Caco-2 (cell line): ENCODE results near the gene SUN1. TPM values are rescaled to one million over a fixed set of nuclear protein-coding genes. Genes with fewer than 3 reads are reported as not detected.

Experiments used
- BruUV-seq: library from RNA; stranded (reverse); fragments of 400-500 nt; replicated peaks from 2 replicates; lab custom pipeline; 2021; lab: Mats Ljungman, UMichigan
- CTCF ChIA-PET: fragments of 300-600 bp; sonication (Branson Sonifier 250); formaldehyde crosslinking; loops from one replicate; lab custom pipeline; 2022; ENCODE audit warnings: antibody characterized with exemption; lab: Charles Lee
- POLR2A ChIA-PET: fragments of 300-600 bp; sonication (Branson Sonifier 250); formaldehyde crosslinking; loops from one replicate; lab custom pipeline; 2022; ENCODE audit warnings: antibody characterized with exemption; lab: Charles Lee
- DNase-seq, 2 experiments: peaks; one replicate each; pipeline versions ENCODE4 v3.0.0 to v3.0.0-alpha.2; 2020 to 2022
- H3K27me3 ChIP-seq: replicated peaks from 2 replicates; pipeline ENCODE4 v1.6.0; 2011; ENCODE audit warnings: low read length; ENCODE audit not compliant: control insufficient read depth, insufficient read depth
- H3K36me3 ChIP-seq: 2 replicates; pipeline ENCODE4 v1.5.1; 2011; ENCODE audit warnings: low read length; ENCODE audit not compliant: control insufficient read depth, insufficient read depth
- H3K4me1 ChIP-seq: fragments of 250-450 bp; sonication (Bioruptor Pico); 2 replicates; pipeline ENCODE4 v1.5.1; 2020; ENCODE audit warnings: mild to moderate bottlenecking
- H3K4me3 ChIP-seq: 2 replicates; pipeline ENCODE4 v1.5.1; 2011; ENCODE audit warnings: low read depth, mild to moderate bottlenecking, control low read depth, low read length
- H3K9me3 ChIP-seq: fragments of 250-450 bp; sonication (Bioruptor Pico); 2 replicates; pipeline ENCODE4 v1.5.1; 2020; ENCODE audit warnings: mild to moderate bottlenecking, moderate library complexity
- H3K27ac Mint-ChIP-seq: one replicate; pipeline ENCODE4 v1.8.0; 2022; ENCODE audit warnings: mixed read lengths; ENCODE audit not compliant: unreplicated experiment
- H3K27me3 Mint-ChIP-seq: one replicate; pipeline ENCODE4 v1.8.0; 2022; ENCODE audit warnings: mixed read lengths; ENCODE audit not compliant: insufficient read depth, unreplicated experiment
- H3K36me3 Mint-ChIP-seq: one replicate; pipeline ENCODE4 v1.8.0; 2022; ENCODE audit warnings: mild to moderate bottlenecking, mixed read lengths; ENCODE audit not compliant: insufficient read depth, unreplicated experiment
- H3K4me1 Mint-ChIP-seq: one replicate; pipeline ENCODE4 v1.8.0; 2022; ENCODE audit warnings: low read depth, mixed read lengths; ENCODE audit not compliant: unreplicated experiment
- H3K4me3 Mint-ChIP-seq: one replicate; pipeline ENCODE4 v1.8.0; 2022; ENCODE audit warnings: mild to moderate bottlenecking, moderate library complexity, mixed read lengths; ENCODE audit not compliant: unreplicated experiment
- H3K9me3 Mint-ChIP-seq: one replicate; pipeline ENCODE4 v1.8.0; 2022; ENCODE audit warnings: mixed read lengths; ENCODE audit not compliant: unreplicated experiment
- intact Hi-C: fragments of 100-400 bp; cut with micrococcal nuclease; formaldehyde crosslinking; loops from one replicate; pipeline ENCODE4 v1.10.0; 2022; ENCODE audit not compliant: unreplicated experiment
- total RNA-seq: library from RNA; stranded (reverse); gene quantifications from 2 replicates; pipeline ENCODE4 v1.2.3, GENCODE V29; 2022
- TF ChIP-seq, protein P1 (sequence below), 2 experiments: fragments of 200-600 bp in 1 of 2; IDR thresholded peaks; 1 replicate in 1 of 2; 2 replicates in 1 of 2; pipeline versions ENCODE4 v1.5.1 to v1.8.0; 2011 to 2022; ENCODE audit warnings: antibody characterized with exemption in 1 of 2, control low read depth in 1 of 2, inconsistent platforms in 1 of 2, low read depth in 1 of 2, low read length in 1 of 2, mild to moderate bottlenecking in 1 of 2, moderate library complexity in 1 of 2; ENCODE audit not compliant: insufficient read depth in 1 of 2, severe bottlenecking in 1 of 2, unreplicated experiment in 1 of 2

Gene SUN1
- total RNA-seq, 1 experiment from 2014 or later, result 146 TPM

DNA sequence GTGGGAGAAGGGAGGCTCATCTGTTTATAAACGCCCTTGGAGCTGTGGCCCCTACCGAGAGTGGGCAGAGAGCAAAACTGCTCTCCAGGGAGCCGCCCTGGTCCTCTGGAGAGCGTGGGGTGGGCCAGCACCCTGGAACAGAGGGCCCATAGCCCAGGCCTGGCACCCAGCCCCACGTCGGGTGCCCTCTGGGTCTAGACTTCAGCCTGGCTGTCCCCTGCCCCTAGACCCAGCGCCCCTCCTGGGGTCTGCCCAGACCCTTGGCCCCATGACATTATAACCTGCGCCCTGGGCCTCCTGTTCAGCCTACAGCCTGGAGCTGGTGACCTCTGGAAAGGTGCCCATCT is 68.7 kb downstream of the SUN1 start:
- no peaks in the 10 kb centered on the region for H3K4me1 ChIP-seq
- no peak for DNase-seq
- intact Hi-C loops, result no loop called here
- no peak overlapping the region for H3K4me3 Mint-ChIP-seq
- peaks cover 62% of the 10 kb centered on the region for H3K36me3 Mint-ChIP-seq
- TF ChIP-seq, protein P1, sequence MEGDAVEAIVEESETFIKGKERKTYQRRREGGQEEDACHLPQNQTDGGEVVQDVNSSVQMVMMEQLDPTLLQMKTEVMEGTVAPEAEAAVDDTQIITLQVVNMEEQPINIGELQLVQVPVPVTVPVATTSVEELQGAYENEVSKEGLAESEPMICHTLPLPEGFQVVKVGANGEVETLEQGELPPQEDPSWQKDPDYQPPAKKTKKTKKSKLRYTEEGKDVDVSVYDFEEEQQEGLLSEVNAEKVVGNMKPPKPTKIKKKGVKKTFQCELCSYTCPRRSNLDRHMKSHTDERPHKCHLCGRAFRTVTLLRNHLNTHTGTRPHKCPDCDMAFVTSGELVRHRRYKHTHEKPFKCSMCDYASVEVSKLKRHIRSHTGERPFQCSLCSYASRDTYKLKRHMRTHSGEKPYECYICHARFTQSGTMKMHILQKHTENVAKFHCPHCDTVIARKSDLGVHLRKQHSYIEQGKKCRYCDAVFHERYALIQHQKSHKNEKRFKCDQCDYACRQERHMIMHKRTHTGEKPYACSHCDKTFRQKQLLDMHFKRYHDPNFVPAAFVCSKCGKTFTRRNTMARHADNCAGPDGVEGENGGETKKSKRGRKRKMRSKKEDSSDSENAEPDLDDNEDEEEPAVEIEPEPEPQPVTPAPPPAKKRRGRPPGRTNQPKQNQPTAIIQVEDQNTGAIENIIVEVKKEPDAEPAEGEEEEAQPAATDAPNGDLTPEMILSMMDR (IDR thresholded peaks at IDR 0.05; ENCODE audit: insufficient read depth in 1 of 2, low read depth in 1 of 2, low read length in 1 of 2, severe bottlenecking in 1 of 2, unreplicated experiment in 1 of 2), result no peak
- H3K36me3 ChIP-seq, result no peaks in the 10 kb centered on the region; the same call in 1 of the 2 replicates
- no TSS peak for BruUV-seq
- H3K27ac Mint-ChIP-seq, result no peak overlapping the region
- H3K27me3 Mint-ChIP-seq, result no peaks in the 10 kb centered on the region
- no peaks in the 10 kb centered on the region for H3K27me3 ChIP-seq
- CTCF ChIA-PET, result no interaction called here
- POLR2A ChIA-PET, result no interaction called here
- no peaks in the 10 kb centered on the region for H3K9me3 ChIP-seq
- no peaks in the 10 kb centered on the region for H3K4me1 Mint-ChIP-seq
- no peaks in the 10 kb centered on the region for H3K9me3 Mint-ChIP-seq
- H3K4me3 ChIP-seq, result no peak overlapping the region

DNA sequence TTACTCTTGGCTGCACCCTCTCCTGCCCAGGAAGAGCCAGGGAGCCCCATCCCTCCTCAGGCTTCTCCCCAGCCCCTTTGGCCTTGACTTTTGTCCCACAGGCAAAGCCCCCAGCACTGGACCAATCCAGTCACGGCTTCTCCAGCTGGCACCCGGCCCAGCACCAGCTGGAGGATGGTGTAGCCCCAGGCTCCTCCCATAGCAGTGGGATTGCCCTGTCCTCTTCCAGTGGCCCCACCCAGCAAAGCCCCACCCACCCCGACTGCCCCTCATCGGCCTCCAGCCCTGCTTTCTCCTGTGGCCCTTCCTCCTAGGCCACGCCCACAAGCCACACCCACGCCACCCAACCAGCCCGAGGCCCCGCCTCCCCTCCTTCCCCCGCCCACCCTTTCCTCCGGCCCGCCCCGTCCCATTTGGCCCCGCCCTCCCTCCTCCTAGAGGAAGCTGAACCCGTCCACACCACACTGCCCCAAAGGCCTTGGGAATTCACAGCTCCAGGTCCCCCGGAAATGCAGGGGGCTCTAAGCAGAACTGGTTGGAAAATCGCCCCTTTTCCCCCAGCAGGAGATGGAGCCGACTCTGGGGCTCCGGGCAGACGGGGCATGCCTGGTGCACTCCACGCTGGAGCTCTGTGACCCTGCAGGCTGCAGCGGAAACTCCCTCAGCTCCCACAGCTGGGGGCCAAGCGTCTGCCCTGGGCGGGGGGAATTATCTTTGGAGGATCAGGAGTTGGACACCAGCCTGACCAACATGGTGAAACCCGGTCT is 69.3 kb downstream of the SUN1 start:
- CTCF ChIA-PET, result interaction anchor here (0.5 to 0.6 kb wide), 2 partner anchors 28 to 628 kb away, joined by 3 to 4 read pairs; no protein-coding TSS in a partner anchor
- Histone ChIP-seq H3K27me3 (no peaks in the 10 kb centered on the region), H3K4me3 (no peak overlapping the region), H3K9me3 (no peaks in the 10 kb centered on the region), H3K4me1 (no peaks in the 10 kb centered on the region), H3K36me3 (no peaks in the 10 kb centered on the region; the same call in 1 of the 2 replicates)
- Mint-ChIP-seq H3K9me3 (no peaks in the 10 kb centered on the region), H3K27ac (no peak overlapping the region), H3K27me3 (no peaks in the 10 kb centered on the region), H3K4me3 (no peak overlapping the region), H3K36me3 (peaks cover 57% of the 10 kb centered on the region), H3K4me1 (no peaks in the 10 kb centered on the region)
- peak; percentile 73 to 85 for DNase-seq
- POLR2A ChIA-PET, result interaction anchor here (0.6 kb wide), 1 partner anchor 56 kb away, joined by 4 read pairs; no protein-coding TSS in a partner anchor
- TF ChIP-seq, protein P1 (IDR thresholded peaks at IDR 0.05; ENCODE audit: insufficient read depth in 1 of 2, low read depth in 1 of 2, low read length in 1 of 2, severe bottlenecking in 1 of 2, unreplicated experiment in 1 of 2), result no peak
- intact Hi-C loops, result no loop called here
- BruUV-seq, result no TSS peak

DNA sequence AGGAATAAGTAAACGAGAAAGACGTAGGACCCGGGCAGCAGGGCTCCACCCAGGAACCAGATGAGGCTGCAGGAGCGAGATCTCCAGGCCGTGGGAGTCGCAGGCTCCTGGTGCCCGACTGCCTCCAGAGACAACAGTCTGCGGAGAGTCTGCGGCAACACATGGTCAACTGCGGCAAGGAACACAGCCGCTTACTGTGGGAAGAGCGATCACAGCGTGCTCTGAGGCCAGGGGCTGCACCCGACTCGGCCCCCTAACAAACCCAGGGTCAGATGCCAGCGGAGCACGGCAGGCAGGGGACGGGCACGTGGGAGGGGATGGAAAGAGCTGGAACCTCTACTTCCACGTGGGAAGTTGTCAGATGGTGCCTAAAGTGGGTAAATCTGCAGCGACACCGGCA is 70.7 kb downstream of the SUN1 start:
- TF ChIP-seq, protein P1 (IDR thresholded peaks at IDR 0.05; ENCODE audit: insufficient read depth in 1 of 2, low read depth in 1 of 2, low read length in 1 of 2, severe bottlenecking in 1 of 2, unreplicated experiment in 1 of 2), result no peak
- H3K9me3 ChIP-seq, result no peaks in the 10 kb centered on the region
- BruUV-seq, result no TSS peak
- no peak overlapping the region for H3K4me3 ChIP-seq
- ChIA-PET CTCF (no interaction called here), POLR2A (no interaction called here)
- Mint-ChIP-seq H3K9me3 (no peaks in the 10 kb centered on the region), H3K27me3 (no peaks in the 10 kb centered on the region), H3K4me1 (no peaks in the 10 kb centered on the region), H3K27ac (no peak overlapping the region), H3K4me3 (no peak overlapping the region), H3K36me3 (peaks cover 43% of the 10 kb centered on the region)
- H3K27me3 ChIP-seq, result no peaks in the 10 kb centered on the region
- H3K36me3 ChIP-seq, result no peaks in the 10 kb centered on the region; the same call in 1 of the 2 replicates
- intact Hi-C loops, result no loop called here
- no peak for DNase-seq
- no peaks in the 10 kb centered on the region for H3K4me1 ChIP-seq
